HFF-Myc (cell line): Measurements from ENCODE around the gene HSPB3.
"Not testable (repeated sequence)": the region's sequence is repeated elsewhere in the genome, so short reads cannot be mapped to it uniquely, and the experiment has no call there.

Source experiments
- DNase-seq: peaks from one replicate; pipeline ENCODE4 v3.0.0-alpha.2; 2011; ENCODE audit warnings: low read depth; ENCODE audit errors: extremely low read depth
- H3K4me3 ChIP-seq: replicated peaks from 2 replicates; pipeline ENCODE4 v1.5.1; 2011; ENCODE audit warnings: low read depth, mild to moderate bottlenecking, control low read depth, low read length
- TF ChIP-seq, protein P1 (sequence below): IDR thresholded peaks from 2 replicates; pipeline ENCODE4 v1.5.1; 2012; ENCODE audit warnings: mild to moderate bottlenecking, low read depth, low read length, control low read depth; ENCODE audit errors: missing control alignments

HSPB3 gene, protein sequence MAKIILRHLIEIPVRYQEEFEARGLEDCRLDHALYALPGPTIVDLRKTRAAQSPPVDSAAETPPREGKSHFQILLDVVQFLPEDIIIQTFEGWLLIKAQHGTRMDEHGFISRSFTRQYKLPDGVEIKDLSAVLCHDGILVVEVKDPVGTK

DNA sequence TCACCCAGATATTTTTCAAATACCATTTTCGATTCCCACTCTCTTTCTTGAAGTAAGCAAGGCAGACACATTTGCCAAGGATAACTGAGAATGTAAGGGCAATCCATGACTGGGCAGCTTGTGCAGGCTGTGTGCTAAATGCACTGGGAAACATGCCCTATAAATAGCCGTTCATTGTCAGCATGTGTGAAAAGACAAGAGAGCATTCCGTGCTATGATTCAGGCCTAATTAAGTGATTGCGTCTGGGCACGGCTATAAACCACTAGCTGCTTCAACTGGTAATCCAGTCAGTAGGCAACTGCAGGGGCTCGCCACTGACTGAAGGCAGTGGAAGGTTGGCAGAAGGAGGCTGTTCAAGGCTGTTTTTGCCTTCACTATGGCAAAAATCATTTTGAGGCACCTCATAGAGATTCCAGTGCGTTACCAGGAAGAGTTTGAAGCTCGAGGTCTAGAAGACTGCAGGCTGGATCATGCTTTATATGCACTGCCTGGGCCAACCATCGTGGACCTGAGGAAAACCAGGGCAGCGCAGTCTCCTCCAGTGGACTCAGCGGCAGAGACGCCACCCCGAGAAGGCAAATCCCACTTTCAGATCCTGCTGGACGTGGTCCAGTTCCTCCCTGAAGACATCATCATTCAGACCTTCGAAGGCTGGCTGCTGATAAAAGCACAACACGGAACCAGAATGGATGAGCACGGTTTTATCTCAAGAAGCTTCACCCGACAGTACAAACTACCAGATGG, at the start of gene HSPB3:
HSPB3 (plus strand) TSS at position 287 of the 745 bp plus-strand sequence; CDS start at position 378, 91 bp downstream.
- TF ChIP-seq, protein P1, sequence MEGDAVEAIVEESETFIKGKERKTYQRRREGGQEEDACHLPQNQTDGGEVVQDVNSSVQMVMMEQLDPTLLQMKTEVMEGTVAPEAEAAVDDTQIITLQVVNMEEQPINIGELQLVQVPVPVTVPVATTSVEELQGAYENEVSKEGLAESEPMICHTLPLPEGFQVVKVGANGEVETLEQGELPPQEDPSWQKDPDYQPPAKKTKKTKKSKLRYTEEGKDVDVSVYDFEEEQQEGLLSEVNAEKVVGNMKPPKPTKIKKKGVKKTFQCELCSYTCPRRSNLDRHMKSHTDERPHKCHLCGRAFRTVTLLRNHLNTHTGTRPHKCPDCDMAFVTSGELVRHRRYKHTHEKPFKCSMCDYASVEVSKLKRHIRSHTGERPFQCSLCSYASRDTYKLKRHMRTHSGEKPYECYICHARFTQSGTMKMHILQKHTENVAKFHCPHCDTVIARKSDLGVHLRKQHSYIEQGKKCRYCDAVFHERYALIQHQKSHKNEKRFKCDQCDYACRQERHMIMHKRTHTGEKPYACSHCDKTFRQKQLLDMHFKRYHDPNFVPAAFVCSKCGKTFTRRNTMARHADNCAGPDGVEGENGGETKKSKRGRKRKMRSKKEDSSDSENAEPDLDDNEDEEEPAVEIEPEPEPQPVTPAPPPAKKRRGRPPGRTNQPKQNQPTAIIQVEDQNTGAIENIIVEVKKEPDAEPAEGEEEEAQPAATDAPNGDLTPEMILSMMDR, result no peak
- DNase-seq, result peak; percentile 72
- H3K4me3 ChIP-seq, result peak within 1 kb of the TSS; percentile 11; the same call in 1 of the 2 replicates

DNA sequence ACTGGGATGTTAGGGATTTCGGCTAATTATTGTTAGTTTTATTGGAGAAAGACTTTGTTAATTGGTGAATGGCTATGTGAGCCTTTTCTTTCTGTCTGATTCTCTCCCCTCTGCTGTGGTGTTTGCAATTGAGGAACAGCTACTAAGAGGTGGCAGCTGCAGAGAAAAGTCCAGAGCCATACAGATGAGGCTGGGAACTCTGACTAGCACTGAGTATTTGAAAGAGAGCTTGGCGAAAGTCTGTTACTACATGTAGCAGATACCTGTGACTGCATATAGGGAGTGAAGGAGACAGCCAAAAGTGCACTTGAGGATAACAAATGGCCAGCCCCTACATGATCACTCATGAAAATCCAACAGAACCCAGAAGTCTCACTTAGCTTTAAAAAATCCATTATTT, 44.3 kb upstream of the HSPB3 start:
- TF ChIP-seq, protein P1, result no peak
- H3K4me3 ChIP-seq, result no peak overlapping the region
- no peak for DNase-seq

DNA sequence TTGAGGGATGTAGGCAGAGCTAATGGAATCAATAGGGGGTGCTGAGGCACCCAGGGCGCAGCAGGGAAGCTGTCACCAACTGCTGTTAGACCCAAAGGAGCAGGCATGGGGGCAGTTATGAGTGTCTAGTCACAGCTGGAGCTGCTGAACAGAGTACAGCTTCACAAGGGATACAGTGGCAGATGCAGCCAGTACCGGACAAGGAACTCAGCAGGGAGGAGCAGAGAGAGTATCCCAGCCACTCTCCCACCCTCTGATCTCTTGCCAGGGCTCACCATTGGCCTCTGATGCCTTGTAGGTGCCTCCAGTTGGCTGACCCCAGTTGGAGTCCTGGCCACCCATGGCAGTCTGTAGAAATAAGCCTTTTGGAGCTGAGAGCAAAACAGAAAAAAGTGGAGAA, 42.6 kb upstream of the HSPB3 start:
- no peak overlapping the region for H3K4me3 ChIP-seq
- no peak for DNase-seq
- TF ChIP-seq, protein P1, result no peak

DNA sequence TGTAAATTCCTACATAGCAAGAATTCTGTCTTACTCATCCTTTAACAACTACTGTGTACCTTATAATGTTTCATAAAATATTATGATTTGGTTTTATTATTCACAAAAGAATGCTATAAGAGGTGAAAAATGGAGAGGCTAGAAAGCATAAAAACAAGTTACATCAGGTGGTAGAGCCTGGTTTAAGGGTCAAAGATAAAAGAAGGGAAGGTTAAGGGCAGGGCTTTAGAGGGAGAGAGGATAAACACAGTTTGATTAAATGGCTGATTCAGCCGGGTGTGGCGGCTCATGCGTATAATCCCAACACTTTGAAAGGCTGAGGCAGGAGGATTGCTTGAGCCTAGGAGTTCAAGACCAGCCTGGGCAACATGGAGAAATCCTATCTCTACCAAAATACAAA, 40.4 kb upstream of the HSPB3 start:
- no peak overlapping the region for H3K4me3 ChIP-seq
- TF ChIP-seq, protein P1, result no peak
- no peak for DNase-seq

DNA sequence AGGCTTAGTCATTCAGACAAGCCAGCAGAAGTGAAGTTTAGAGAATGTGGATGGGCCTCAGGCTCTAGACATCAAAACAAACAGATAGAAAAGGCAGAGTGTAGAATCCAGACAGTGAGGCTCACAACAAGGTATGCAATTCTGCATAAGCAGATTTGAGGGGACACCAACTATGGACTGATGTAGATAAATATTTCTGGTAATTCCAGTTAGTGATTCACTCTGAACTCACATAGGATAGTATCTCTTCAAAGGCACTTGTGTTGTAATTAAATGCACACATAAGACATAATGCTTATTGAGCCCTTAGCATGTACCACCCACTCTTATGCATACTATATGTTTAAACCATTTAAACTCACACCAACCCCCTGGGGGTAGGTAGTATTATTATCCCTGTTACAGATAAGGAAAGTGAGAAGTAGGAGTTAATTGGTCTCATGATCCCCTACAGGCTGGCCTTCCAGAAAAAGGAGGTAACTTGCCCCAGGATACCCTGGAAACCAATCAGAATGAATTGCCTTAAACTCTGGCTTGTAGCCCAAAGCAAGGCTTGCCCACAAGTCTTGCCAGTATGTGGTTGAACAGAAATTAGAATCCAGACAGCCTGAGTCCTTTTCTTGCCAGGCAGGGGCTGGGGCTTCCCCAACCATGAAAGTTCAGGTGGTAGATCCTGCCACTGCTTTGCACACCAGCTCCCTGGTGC, 39.5 kb upstream of the HSPB3 start:
- TF ChIP-seq, protein P1, result no peak
- DNase-seq, result no peak
- H3K4me3 ChIP-seq, result no peak overlapping the region

DNA sequence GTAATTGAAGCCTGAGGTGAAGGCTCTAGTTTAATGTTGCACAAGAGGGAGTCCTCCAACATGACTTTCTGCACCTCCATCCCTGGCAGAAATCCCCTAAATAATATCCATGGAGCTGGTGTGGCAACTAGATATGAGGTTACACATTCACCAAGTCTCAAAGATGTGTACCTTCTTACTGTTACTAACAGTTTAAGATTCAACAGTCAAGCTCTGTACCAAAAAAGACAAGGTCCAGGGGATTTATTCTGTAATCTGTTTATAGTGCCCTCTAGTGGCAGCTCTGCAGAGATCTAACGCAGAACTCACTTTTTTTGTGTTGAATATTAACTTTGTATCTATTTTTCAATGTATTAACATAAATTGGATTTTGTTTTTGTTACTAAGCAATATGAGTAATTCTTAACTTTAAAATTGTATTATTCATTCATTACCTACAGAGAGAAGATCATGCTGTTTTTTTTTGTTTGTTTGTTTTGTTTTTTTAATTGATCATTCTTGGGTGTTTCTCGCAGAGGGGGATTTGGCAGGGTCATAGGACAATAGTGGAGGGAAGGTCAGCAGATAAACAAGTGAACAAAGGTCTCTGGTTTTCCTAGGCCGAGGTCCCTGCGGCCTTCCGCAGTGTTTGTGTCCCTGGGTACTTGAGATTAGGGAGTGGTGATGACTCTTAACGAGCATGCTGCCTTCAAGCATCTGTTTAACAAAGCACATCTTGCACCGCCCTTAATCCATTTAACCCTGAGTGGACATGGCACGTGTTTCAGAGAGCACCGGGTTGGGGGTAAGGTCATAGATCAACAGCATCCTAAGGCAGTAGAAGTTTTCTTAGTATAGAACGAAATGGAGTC, 35.7 kb upstream of the HSPB3 start:
- TF ChIP-seq, protein P1, result peak; percentile 64
- peak; percentile 32 for DNase-seq
- H3K4me3 ChIP-seq, result not testable (repeated sequence)

DNA sequence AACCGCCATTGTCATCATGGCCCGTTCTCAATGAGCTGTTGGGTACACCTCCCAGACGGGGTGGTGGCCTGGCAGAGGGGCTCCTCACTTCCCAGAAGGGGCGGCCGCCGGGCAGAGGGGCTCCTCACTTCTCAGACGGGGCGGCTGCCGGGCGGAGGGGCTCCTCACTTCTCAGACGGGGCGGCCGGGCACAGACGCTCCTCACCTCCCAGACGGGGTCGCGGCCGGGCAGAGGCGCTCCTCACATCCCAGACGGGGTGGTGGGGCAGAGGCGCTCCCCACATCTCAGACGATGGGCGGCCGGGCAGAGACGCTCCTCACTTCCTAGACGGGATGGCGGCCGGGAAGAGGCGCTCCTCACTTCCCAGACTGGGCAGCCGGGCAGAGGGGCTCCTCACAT, 35.0 kb upstream of the HSPB3 start:
- H3K4me3 ChIP-seq, DNase-seq: not testable (repeated sequence)
